Stromal cell of bone marrow (primary cell): Measurements from ENCODE around the gene FAM76B.

Experiments
- DNase-seq: peaks from one replicate; pipeline ENCODE4 v3.0.0-alpha.2; 2012; ENCODE audit warnings: low read depth

FAM76B gene

DNA sequence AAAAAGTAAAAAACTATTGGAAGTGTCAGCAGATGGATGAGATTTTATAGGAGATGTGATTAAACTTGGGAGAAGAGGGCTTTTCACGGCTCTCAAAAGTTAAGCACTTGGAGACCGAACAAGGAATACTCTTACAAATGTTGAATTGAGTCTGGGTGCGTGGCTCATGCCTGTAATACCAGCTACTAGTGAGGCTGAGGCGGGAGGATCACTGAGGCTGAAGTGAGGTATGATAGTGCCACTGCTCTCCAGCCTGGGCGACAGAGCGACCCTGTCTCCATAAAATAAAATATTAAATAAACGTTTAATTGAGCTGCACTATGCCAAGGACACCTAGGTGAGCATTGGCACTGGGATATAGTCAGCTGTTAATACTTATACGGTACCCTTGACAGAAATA, 2.6 kb upstream of the FAM76B start:
- no peak for DNase-seq

DNA sequence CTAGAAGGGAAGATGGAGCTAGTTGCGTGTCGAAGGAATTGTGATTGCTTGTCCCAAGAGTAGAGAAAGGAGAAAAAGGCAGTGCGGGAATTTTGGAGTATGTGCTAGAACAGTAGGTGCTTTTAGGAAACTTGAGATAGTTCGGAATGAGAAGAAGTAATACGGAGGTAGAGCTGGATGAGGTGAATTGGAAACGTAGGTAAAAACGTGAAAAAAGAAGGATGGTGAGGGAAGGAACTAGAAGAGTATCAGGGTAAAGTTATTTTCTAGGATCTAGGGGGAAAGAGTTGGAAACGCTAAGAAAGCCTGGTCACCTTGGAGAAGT, 2.1 kb upstream of the FAM76B start:
- DNase-seq = no peak

DNA sequence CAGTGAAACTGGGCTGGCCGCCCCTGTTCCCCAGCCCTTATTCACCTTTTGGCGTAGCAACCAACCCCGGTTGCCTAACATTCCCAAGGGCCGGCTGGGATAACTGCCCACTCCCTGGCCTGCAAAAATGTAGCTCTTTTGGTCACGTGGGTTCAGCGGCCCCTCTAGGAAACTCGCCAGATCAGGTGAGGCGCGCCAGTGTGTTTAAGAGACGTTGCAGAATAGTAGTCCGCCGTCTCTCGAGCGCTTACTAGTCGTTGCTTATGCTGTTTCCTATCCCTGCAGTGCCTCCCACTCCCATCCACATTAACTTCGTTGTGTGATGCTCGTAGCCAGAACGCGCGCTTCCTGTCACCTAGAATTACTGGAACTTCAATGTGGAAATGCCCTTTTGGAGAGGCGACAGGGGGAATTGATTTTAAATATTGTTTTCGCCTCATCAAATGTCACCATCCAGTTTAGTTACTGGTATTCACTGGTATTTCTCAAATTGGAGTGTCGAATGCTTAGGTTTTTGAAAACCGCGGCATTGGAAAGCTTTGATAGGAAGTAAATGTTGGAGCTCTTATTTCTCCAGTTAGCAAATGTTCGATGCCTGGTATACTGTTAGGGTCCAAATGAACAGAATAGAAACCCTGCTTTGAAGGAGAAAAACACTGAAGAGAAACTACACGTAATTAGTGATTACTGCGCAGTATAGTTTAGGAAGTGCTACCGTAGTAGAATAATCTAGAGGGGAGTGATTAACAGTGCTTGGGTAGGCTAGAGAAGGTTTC, 1.5 kb upstream of the FAM76B start:
- peak; percentile 13 for DNase-seq

DNA sequence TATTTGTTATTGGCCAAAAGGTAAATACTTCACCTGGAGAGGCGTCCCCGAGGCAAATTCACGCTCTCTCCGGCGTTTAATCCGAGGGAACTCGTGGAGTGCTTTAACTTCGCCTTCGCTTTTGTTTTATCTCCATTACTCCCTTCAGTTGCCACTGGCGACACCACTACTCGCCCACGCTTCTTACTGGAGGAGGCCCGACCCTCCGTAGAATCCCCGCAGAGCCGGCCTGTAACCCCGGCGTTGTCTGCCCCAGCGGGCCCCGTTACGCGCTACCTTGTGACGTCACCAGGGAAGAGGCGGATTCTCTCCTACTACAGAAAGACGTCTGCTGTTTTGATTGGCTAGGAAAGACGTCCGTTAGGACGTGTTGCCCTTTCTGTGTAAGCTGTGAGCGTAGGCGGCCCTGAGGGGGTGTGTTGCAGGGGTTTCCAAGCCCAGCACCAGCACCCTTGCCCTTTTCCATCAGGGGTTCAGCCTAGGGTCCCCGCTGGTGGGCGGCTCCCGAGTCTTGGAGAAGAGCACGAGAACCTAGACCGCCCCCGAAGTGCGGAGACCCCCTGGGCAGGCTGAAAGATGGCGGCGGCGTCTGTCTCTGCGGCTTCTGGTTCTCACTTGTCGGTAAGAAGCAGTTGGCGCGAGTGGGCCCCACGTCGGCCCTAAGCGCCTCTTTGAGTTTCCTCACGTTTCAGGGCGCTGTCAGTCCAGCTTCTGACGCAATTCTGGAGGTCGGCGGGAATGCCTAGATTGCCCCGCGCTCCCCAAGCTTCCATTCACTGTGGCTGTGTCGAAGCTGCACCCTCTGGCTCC, 746 bp upstream of the FAM76B start, which contains the start of gene CEP57:
CEP57 (plus strand) TSS at position 376 of the 810 bp plus-strand sequence; CDS start at position 577, 201 bp downstream.
- DNase-seq = peak; percentile 98

DNA sequence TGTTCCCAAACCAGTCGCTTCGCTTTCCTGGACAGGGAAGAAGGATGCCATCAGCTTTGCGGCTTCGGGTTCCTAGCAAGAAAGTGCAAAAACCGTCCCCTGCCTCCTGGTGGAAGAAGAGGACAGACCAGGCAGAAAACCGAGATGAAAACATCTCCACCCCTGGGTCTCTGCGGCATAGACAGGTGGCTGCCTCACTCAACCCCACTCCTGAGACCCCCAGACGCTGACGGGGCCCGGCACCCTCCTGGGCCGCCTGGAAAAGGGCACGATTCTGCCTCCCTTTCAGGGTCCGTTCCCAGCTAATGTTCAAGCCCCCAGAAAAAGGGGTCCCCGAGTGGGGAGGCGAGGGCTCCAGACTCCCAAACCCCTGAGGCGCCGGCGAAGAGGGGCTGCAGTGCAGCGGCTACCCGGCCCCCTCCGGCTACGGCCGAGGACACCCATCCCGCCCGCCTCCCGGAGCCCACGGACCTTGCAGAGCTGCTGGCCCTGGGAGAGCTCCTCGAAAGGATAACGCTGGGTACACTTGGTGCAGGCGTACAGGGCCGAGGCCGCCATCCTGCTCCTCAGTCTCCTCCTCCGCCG, 569 bp downstream of the FAM76B start:
- peak; percentile 19 for DNase-seq

DNA sequence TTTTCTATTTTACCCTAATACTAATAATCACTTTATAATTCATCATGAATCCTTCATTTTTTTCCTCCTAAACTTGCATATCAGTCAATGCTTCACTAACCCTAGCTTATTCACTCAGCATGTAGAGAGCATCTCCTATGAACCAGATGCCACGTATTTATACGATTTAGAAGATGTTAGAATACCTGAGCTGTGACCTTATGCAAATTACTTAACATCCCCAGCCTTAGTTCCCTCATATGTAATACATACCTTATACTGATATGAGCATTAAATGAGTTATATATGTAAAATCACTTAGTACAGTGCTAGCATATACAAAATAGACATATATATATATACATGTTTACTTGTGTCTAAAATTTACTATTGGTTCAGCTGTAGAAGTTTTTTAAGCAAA, 9.0 kb downstream of the FAM76B start:
- no peak for DNase-seq

DNA sequence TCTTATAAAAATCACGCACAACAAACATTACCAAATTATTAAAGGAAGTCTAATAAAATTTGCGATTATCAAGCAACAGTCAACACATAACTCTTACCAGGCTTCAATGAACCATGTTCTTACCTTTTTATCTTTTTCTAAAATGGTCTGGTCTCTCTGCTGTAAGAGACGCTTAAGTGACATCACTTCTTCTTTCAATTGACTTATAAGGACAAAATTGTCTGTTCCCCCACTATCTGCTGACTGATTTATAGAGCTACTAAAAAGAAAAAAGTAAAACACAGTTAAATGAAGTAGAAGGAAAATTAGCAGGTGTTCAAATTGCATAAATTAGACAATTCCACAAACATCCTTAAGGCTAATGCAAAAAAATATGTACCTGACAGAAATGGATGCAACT, 10.9 kb downstream of the FAM76B start:
- DNase-seq = no peak

DNA sequence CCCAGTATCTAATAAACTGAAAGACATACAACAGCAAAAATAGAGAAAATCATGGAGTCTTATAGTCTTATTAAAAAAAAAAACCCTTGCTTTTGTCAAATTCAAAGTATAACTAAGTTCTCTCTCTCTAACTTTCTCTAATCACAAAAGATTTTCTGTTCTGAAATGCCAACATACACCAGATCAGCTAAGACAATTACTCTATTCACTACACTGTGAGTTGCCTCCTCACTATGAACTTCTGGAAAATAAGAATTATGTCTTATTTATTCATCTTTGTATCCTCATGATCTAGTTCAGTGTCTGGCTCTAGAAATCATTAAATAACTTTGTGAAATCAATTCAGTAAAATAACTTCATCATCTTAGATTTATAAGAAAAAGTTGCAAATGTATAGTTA, 12.7 kb downstream of the FAM76B start:
- DNase-seq = no peak

DNA sequence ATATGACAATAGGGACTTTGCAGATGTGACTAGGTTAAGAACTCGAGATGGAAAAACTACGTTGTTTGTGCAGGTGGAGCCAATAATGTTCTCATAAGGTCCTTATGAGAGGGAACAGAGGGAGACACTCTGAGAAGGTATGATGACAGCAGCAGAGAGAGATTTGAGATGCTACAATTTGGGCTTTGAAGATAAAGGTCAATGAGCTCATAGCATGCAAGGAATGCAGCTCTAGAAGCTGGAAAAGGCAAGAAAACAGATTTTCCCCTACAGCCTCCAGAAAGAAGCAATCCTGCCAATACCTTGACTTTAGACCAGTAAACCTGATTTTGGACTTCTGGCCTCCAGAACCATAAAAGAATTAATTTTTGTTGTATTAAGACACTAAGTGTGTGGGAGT, 21.1 kb downstream of the FAM76B start:
- DNase-seq = no peak

DNA sequence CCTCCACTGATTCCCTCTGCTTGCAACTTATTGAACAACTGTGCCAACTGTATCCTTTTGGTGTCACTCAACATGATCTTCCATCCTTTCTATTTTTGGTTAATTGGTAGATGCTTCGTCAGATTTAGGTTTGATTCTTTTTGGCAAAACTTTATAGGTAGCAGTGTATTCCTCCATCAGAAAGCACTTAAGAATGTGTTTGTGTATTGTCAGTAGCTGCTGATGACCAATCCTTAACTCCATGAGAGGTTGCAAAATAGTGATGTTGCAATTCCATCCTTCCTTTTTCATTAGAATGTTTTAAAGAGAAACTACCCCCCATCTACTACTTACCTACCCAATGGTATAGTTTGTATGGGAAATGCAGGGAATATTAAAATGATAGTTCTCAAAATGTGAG, 22.1 kb downstream of the FAM76B start:
- DNase-seq = peak; percentile 52

DNA sequence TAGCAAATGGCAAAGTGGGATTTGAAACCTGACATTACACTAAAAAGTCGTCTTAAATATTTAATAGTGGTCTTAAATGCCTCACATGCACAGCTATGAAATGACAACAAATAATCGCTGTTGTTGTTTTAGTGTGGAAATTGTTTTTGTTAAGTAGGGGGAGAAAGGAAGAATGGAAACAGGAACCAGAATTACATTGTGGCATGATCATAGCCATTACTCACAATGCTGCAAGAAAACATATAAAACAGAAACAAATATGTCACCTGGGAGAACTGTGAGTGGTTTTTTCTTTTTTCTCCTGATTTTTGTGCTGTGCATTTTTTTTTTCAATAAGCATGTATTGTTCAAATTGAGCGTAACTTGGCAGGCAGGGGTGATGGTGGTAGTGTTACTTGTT, 22.9 kb downstream of the FAM76B start:
- DNase-seq = no peak

DNA sequence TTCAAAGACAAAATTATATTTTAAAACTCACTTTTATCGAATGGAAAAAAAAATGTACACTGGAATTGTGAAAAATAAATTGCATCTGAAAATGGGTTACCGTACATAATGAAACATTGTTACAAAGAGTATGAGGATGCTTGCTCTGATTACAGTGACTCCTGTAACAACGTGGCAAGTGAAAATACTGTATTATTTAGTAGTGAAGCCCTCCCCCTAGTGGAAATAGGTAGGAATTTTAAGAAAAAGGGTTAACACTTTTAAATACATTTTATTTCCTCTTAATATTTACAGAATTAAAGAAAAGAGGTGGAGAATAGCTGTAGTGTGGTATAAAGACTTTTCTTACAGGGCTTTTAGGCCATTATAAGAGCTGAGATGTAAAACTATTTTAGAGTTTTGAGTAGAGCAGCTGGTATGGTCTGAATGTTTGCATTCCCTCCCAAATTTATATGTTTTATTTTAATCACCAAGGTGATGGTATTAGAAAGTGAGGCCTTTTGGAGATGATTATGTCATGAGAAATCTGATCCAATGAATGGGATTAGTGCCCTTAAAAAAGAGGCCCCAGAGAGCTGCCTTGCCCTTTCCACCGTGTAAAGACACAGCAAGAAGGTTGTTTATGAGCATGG, 25.2 kb downstream of the FAM76B start:
- DNase-seq = peak; percentile 44

DNA sequence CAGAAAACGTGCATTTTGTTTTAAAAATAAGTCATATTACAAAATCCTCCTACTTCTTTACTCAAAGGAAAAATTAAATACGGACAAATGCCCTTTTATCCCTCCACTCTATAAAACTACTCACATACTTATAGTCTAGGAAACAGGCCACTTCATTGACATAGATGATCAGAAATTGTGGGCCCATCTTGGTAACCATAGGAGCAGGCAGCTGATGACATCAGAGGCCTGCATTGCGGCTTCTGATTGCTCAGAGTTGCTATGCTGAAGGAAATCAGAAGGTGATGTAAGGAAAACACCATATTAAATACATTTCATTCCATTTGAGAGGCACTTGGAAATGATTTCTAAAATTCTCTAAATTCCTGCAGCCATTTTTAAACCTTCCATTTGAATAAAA, 27.0 kb downstream of the FAM76B start:
- DNase-seq = no peak

DNA sequence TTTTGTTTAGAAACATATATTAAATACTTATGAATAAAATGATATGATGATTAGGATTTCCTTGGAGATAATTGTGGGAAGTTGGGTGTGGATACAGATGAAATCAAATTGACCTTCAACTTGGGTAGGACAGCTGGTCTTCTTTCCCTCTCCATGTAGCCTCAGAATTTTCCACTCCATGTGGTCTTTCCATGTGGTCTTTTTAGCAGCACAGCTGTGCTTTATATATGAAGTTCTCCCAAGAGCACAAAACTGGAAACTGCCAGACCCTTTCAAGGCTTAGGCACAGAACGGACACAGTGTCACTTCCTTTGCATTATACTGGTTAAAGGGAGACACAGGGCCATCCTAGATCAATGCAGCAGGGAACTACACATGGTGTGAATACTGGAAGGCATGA, 28.6 kb downstream of the FAM76B start:
- no peak for DNase-seq

DNA sequence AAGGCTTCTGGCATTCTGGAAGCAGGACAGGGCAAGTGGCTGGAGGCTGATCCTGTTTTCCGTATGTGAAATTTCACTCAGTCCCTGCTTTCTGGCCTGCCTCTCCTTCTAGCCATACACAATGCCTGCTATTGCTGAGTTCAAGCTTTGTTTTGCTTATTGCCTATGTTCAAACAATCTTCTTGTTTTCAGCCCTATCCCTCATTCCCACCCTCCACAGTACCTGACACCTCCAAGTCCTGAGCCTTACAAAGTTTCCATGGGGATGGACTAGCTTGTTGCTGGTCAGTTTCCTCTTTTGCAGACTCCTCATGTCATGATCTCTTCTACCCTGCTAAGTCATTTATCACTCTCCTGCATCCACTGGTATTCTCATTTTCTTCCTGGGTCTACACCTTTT, 38.1 kb downstream of the FAM76B start:
- DNase-seq = no peak

DNA sequence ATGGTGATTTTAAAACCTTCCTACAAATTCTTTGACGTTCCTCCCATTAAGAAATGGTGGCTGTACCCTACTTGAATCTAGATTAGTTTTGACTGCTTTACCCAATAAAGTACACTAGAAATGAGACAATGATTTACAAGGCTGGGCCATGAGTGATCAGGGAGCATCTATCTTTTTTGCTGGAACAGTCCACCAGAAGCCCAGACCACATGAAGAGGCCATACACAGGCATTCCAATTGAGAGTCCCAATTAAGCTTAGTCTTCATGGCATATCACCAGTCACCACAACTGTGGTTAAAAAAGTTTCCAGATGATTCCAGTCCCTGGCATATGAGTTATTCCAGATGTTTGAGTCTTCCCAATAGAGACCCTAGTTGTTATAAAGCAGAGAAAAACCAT, 39.5 kb downstream of the FAM76B start:
- DNase-seq = no peak

DNA sequence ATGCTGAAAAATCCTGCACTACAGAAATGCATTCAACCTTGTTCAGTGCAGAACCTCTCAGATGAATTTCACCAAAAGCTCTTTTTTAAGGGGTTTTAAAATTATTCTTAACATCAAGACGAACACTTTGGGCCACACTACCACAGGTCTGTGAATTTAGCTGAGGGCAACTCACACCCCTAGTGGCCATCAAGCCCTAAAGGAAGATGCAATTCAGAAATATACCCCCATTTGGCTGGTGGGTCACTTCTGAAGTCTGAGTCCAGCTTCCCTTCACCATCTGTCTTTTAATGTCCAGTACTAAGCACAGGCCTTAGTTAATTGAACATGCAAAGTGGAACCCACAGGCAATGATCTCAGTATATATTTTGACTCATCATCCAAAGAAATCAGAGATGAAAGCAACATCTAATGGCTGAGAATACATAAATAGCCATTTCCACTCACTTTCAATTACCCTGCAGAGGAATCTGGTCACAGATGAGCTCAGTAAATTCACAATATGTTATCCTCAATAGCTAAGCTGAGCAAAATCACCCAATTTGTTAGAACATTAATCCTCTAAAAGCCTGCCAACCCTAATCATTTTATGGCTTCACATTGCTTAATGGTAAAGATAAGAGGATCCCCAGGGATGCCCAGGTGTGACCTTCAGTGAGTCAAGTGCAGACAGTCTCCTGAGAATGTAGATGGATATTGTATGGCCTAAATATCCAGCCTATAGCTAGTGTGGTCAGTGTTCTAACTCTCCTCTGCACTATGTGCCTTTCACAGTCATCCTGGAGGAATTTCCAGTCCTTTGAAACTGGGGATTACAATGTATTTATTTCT, 50.3 kb downstream of the FAM76B start:
- no peak for DNase-seq

DNA sequence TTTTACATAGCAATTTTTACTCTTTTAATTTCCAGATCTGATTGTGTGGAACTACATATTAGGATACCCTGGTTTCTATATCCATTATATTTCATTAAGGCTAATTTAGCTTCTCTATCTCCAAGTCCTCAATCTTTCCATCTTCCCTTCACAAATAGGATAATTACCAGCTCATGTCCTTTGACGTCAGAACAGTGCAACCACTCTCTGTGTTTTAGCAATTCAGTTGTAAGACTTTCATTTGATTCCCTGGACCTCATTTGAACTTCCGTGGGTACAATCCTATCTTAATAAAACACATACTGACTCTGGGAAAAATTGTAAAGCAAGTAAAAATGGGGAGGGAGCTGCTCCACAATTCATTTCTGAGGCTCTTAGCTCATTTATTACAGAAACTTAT, 52.8 kb downstream of the FAM76B start:
- DNase-seq = no peak

DNA sequence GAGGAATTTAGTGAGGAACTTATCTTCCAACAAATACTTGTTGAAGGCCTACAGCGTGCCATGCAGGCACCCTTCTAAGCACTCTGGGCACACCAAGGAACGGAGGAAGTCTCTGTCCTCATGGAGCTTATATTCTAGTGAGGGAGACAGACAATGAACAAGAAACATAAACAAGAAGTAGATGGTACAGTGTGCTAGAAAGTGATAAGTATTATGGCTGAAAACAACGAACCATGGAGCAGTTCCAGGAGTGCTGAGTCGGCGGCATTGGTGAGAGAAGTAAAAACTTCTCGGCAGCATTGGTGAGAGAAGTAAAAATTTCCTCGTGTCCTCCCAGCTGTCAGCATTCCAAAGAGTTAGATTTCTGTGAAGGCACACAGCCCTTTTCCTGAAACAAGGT, 53.2 kb downstream of the FAM76B start:
- DNase-seq = no peak

DNA sequence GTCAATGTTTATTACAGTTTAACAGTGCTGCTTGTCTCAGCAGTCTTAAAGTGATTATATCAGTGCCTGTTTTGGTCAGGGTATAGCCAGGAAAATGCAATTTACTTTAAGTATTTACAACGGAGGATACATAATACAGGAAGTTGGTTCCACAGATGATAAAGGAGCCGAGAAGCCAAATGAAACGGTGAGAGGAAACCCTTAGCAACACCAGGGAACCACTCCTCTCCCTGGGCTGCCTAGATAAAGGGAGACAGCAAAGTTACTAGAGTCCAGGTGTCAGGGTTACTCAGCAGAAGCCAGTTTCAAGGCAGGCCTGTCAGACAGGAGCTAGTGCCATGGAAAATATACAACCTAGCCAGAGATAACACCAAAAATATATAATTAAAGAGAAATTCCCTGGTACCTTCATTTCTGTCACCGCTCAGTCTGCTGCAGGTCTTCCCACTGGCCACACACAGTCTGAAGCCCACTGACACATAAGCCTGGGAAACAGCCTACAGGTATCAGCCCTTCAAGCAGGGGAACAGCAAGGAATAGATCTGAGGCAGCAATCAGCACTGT, 55.5 kb downstream of the FAM76B start:
- DNase-seq = no peak

DNA sequence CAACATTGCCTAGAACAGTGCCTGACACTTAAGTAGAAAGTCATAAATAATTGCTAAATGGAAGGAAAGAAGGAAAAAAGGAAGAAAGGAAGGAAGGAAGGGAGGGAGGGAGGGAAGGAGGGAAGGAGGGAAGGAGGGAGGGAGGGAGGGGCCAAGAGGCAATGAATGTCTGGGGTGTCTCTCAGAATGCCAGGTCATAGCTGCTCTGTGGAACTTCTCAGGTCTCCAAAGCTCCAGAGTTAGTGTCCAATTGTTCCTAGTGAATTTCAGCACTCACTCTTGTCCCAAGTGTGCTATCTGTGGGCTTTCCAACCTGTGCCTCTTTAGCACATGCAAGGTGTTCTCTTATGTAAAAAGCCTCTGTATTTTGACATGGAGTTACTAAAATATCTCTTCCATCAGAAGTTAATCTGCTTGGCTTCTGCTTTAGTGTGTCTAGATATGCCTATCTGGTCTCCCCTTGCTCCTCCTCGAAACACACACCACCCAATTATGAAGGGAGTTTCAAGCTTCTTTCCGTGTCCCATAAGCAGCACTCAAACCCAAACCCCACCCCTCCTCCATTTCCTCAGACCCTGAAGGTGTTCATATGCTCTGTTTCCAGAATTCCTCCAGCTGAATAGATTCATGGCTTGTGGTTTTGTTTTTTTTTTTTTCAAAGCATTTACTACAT, 56.5 kb downstream of the FAM76B start:
- DNase-seq = no peak
